ENCODE measurements around the gene GALNT10.

Gene GALNT10

DNA sequence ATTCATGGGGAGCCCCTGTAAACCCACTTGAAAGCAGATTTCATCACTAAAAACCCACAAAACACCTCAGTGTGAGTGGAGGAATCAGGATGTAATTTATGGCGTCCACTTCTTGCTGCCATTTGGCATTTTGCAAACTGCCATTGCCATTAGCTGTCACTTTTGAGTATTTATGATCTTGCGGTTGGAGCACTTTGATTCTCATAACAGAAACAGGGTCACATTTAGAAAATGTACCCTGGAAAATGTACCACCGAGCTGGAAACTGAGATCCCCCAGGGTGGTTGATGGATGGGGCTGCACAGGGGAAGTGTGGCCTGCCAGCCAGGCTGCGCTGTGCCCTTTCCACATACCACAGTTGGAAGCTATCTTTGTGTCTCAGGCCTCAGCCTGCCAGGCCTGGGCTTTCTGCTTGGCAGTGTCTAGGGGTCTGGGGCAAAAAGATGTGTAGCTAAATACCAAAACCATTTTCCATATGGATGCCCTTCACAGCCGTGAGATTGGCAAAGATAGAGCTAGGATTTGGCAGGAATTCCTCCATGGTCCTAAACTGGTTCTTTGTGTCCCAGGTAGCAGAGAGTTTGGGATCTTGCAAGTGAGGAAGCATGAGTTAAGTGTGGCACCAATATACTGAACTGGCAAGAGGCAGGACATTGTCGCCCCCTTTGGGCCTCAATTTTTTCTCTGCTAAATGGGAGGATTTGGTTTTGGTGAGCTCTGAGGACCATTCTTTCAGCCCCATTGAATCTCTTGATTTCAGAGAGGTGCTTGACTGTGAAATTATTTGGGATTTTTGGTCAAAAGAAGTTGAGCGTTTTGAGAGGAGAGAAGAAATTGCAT is 46.2 kb downstream of the GALNT10 start:
- DNase-seq = no peak

DNA sequence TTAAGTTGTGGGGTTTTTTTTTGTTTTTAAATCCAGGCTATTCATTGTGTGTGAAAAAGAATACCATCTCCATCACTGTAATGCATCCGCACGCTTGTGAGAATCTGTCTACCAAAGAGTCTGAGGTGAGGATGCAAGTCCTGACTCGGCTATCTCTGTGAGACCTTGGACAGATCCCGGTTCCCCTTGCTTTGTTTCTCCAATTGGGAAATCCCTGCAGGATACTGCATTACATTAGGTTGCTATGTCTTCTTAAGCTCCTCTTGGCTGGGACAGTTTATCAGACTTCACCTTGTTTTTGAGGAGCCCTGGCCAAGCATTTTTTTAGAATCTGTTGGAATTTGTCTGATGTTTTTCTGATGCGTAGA is 46.8 kb downstream of the GALNT10 start:
- DNase-seq = no peak

DNA sequence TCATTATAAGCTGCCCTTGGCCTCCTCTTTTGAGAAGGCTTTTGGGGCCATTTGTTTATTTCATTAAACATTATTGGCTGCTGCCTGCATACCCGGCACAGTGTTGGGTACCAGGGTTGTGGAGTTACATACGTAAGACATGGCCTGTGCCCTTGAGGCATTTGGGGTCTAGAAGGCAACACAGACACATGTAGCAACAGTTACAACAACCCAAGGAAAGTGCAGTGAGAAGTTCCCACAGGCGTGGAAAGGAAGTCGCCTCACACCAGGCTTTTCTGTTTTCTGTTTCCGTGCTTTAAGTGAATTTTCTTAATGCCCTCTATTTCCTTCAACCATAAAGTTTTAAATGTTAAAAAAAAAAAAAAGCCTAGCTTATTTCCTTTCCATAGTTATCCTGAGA is 47.4 kb downstream of the GALNT10 start:
- DNase-seq = no peak

DNA sequence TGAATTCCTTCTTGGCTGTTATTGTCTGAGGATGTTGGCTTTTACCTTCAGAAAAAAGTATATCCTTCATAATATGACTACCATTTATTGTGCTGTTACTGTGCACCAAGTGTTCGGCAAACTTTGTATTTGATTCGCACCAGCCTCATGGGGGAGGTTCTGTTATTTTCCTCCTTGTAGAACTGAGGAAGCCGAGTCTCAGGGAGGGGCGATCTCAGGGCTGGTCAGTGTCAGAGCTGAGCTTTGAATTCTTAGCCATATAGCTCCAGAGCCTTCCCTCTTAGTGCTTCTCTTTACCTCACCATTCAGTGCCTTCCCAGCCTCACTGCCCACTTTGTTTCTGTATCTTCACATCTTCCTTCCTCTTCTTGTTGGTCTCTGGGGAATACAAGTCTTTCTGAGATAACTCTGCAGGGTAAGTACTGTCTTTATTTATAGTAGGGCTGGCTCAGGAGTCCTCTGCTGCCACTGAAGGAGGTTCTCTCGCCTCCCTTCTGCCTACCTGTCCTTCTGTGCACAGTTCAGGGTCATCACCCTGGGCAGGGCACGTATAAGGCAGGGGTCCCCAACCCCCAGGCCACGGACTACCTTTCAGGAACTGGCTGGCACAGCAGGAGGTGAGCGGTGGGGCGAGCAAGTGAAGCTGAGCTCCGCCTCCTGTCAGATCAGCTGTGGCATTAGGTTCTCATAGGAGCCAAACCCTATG is 48.4 kb downstream of the GALNT10 start:
- DNase-seq = no peak

DNA sequence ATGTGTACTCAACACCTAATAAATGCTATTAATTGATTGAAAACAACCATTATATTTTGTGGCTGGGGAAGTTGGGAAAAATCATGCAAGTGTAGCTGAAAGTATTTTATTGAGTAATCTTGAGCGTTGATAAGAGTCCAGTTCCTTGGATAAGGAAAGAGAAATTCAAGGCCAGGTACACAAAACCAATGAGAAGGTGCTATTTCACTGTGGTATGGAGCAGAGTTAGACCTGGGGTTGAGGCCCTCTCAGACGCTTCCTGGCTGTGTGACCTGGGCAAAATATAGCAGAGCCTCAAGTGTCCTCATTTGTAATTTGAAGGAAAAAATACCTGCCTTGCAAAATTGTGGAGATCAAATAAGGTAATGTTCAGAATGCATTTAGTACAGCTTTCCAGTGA is 50.1 kb downstream of the GALNT10 start:
- no peak for DNase-seq

DNA sequence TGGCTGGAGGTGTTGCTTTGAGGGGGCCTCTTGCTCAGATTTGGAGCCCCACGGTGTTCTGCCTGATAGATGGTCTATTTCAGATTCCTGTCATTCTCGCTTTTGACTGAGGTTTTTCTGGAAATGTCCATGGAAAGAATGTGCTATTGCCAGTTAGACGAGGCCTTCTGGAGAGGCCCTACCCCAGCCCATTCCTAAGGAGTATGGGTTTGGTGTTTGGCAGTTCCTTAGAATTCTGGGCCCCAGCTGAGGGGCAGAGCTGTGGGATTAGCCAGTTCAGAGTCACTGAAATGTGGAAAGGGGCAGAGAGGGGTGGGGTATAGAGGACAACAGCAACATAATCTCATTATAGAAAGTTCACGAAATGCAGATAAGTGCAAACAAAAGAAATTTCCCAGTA is 50.5 kb downstream of the GALNT10 start:
- no peak for DNase-seq

DNA sequence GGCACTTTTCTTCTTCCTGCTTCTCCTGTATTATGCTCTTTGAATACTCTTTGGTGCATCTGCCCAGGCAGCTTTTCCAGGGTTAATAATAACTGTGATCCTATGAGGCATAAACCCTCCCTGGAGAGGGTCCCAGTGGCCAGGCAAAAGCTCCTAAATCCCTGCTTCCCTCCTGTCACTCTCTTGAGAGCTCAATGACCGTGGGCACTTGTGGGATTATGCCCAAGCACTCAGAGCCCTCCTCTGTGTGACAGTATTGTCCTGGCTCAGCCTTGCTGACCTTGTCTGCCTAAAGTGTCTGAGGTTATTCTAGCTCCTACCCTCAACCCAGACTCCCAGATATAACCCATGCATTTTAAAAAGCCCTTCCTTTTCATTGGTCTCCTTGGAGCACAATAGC is 51.9 kb downstream of the GALNT10 start:
- no peak for DNase-seq

DNA sequence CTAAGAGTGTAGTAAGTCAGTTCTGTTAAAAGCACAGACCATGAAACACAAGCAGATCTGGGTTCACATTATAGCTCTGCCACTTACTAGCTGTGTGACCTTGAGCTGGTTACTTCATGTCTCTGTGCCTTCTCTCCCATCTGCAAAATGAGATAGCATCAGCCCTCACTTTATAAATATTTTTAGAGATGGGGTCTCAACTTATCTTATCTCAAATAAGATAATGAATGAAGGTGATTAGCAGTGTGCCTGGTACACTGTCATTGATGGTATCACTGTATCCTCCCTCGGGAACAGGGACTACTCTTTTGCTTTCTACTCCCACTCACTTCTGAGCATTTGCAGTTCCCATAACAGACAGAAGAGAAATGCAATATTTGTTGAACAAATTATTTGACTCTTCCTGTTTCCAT is 52.4 kb downstream of the GALNT10 start:
- no peak for DNase-seq

DNA sequence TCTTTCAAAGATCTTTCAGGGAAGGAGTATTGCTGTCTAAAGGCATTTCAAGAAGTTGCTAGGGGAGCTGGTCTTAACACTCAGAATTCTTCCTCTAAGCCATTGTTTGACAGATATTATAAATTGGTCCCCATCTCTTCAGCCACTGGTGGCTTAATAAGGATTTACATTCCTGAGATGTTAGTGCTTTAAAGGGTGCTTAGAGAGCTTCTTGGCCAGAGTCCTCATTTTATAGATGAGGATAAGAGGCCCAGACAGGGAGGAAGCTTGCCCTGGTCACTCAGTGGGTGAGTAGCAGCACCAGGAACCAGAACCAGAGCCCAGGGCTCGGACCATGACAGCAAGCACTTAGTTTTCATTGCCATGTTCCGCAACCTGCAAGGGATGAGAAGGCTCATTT is 53.2 kb downstream of the GALNT10 start:
- no peak for DNase-seq

DNA sequence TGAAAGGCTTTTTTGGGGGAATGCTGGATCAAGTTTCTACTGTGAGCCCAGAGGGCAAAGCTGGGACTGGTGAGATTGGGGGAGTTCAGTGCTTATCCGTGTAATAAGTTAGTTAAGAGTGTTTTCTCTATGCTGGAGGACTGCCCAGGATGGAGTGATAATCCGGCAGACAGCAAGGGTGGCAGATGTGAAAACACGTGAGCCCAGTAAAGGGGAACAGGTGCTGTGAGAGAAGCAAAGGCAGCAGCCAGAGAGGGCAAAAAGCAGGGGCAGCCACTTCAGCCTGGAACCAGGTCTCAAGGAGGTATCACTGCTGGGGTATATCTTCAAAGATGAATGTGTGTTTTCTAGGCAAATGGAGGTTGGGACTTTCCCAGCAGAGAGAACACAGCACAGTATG is 53.9 kb downstream of the GALNT10 start:
- DNase-seq = no peak

DNA sequence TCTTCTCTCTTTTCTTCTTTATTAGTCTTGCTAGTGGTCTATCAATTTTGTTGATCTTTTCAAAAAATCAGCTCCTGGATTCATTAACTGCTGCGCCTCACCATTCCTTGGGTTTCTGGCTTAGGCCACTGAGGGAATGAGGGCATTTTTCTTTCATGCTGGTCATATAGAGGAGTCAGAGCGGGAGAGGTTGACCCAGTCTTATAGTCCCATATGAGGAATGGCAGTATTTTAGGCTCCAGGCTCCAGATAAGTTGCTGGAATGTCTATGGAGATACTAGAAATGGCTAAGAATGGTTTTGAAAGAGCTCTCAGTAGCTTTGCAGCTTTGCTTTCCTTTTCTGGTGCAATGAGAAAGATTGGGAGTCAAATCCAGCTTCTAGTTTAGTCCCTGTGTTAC is 58.2 kb downstream of the GALNT10 start:
- DNase-seq = no peak

DNA sequence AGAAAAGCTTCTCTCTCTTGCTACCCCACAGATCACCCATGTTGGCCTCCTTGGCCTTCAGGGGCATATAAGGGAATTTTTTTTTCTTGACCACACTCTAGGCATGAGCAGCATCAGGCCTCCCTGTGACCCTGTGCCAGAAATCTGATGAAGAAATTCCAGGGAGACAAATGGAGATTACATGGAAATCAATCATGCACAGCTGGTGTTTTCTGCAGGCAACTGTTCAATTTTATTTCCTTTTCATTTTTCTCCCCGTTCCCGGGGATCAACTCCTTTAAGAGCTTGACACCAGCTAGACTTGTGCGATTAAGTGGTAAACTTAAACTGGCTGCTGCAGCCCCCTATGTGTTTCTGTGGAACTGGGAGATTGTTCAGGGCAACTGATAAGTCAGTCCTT is 59.3 kb downstream of the GALNT10 start:
- DNase-seq = no peak

DNA sequence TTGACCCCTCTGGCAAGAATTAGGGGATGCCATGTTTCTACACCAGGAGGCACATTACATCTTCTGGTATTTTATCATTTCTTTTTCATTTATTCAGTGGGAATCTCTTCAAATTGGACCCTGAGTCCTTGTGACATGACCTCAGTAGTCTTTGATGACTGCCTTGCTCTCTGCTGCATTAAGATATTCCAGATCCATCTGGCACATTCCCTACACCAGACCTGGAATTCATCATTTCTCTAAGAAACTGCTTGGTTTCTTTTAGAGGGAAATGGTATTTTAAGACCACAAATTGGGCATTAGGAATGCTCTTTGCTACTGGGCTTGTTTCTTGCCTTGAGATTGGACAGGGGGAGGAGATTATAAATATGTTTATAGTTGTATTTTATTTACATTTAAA is 61.0 kb downstream of the GALNT10 start:
- no peak for DNase-seq

DNA sequence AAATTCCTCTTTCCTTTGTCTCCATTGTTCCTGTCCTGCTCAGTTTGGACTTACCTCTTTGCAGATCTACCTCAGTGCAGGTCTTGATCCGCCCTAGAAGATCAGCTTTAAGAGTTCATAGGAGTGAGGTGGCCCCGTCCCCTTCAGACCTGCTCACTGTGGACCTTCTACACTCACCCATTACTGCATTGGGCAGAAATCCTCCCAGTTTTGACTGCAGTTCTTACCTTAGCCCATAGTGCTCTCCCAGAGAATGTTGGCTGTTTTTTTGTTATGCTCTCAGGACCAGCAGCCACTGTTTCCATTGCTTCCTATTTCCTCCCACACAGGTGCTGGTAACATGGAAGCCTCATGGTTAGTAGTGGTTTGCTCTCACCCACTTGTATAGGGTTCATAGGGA is 63.3 kb downstream of the GALNT10 start:
- no peak for DNase-seq

DNA sequence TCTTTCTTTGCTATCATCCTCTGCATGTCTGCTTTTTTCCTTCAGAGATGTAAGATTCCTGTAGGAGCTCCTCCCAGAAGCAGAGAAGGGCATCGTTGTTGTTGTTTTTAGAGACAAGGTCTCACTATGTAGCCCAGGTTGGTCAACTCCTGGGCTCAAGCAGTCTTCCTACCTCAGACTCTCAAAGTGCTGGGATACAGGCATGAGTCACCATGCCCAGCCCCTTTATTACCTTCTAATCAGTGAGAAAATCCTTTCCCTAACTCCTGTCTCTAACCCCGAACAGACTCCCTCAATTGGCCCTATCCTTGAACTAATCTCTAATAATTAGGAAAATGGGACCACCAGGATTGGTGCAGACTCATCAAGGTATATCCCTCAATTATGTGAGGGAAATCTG is 64.4 kb downstream of the GALNT10 start:
- DNase-seq = no peak

DNA sequence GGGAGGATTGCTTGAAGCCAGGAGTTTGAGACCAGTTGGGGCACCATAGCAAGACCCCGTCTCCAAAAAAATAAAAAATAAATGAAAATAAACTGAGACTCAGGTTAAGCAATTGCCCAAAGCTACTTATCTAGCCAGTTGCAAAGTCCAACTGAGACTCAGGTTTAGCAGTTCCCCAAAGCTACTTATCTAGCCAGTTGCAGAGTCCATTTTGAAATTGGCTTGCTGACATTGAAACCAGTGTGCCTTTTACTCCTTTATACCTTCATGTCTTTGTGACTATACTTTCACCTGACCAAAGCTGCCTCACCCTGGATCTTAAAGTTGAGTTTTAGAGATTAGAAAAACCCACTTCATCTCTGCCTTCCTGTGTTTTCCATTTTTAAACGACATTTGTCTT is 66.5 kb downstream of the GALNT10 start:
- DNase-seq = no peak

DNA sequence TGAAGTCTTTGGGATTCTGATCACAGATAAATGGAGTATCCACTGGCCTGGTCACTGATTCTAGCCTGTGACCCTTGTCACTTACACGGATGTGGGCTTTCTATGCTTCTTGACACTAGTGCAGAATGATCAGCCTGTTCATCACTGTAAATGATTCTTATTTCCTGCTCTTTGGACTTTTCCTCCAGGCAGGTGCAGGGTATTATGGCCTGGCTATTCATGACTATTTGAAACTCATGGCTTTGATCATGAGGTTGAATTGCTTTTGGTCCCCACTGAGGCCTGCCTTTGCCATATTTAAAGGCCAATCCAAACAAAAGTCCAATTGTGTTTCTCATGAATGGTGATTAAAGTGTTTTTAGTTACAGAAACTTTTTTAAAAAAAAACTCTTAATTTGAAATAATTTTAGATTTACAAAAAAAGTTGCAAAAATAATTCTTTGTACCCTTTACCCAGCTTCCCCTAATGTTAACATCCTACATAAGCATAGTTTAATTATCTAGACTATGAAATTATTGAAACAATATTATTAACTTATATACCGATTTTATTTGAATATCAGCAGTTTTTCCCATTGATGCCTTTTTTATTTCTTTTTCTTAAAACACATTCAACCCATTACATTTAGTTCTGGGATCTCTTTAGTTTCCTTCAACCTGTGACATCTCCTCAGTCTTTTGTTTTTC is 68.1 kb downstream of the GALNT10 start:
- no peak for DNase-seq

DNA sequence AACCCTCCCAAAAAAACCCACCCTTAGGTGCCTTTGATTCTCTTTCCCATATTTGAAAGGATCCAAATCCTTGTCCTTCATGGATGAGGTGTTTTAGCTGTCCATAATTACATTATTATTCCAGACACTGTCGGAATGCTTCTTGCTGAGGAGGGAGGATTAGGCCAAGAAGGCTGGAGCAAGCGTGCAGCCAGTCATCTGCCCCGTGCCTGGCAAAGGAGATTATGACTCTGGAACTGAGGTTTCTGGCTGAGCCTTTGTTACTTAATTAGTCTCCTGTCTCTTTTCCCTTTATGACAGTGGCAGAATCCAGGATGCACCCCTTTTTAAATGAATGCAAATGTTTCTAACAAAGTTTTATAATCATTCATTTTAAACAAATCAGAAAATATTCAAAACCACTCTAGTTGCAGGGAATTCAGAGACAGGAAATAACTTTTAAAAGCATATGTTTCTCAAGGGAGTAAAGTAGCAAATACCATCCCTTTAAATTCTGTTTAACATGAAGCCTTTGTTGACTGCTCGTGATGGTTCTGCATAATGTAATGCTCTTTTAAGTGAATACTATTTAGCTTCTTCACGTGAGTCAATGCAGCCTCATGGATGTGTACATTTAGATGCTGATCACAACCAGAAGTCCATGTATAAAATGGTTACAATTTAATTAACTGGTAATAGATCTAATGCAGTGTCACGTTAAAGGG is 69.8 kb downstream of the GALNT10 start:
- no peak for DNase-seq

DNA sequence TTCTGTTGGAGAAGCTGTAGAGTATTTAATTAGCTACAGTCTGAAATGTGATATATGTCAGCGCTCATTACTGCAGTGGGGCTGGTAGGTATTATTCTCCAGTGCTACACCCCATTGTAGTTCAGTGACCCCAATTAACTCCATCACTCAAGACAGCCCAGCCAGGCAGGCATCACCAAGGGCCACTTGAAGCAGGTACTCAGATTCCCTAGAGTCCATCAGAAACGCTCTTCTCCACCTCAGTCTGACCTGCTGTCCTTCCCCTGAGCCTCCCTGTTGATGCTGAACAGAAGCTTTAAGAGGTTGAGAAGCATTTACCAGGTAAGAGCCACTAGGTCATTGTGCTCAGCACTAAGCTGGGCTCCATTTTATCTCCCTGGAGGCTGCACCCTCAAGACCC is 71.8 kb downstream of the GALNT10 start:
- no peak for DNase-seq

DNA sequence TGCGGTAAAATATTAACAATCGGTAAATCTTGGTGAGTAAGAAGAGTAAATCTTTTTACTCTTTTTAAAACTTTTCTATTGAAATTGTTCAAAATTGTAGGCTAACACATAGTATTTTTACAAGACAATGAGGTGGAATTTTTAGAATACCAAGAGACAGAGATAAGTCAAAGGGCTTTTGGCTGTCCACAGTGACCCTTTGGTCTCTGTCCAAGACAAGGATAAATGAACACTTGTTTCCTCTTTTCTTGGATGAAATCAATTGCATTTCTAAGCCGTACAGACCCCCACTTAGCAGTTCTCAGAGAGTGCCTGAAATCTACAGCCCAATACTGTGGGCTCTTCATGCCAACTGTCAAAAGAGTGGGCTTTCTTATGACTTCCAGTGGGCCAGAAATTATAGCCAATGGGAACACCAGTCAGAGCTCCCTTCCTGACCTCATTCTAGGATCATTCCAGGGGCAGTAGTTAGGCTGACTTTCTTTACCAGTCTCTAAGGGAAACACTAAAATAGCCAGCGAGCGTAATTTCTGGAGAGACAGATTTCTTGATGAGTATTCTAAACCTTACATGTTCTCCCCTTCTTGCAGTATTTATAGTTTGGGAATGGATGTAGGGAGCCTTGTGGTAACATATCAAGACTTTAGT is 74.1 kb downstream of the GALNT10 start:
- DNase-seq = no peak

DNA sequence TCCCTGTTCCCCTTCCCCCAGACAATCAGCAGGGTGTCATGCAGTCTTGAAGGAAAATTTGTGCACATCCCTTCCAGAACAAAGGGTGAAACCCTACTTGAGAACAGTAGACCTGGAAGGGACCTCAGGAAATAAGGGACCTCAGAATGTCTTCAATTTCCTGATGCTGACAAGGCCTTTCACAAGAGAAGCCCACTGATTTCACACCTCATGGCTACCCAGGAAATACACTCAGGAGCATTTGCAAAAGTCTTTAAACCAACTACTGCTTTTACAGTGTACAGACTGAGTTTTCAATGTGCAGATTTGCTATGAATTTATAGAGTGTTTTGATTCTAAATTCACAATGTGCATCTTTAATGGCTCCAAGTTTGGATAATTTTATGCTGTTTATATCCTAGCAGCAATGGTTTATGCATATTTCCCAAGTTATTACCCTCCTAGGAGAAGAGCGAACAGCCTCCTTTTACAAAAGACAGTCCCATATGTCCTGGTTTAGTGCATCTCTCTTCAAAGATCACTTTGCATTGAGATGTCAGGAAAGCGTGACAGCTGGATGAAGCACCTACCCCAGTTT is 74.8 kb downstream of the GALNT10 start:
- no peak for DNase-seq

DNA sequence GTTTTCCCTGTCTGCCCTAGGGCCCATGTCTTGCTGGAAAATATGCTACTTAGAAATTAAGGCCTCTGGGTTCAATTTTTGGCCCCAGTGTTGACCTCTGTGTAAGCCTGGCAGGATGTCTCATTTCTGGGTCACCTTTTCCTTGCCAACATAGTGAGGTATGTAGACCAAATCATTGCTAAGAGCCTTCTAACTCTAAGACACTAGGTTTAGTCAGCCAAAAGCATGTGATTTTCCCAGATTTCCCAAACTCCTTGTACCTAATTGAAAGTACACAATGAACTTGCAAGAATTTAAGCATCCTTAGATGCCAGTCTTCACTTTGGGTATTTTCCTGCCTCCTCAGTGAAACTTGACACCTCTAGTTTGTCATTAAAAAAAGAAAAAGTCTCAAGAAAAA is 77.0 kb downstream of the GALNT10 start:
- DNase-seq = no peak

DNA sequence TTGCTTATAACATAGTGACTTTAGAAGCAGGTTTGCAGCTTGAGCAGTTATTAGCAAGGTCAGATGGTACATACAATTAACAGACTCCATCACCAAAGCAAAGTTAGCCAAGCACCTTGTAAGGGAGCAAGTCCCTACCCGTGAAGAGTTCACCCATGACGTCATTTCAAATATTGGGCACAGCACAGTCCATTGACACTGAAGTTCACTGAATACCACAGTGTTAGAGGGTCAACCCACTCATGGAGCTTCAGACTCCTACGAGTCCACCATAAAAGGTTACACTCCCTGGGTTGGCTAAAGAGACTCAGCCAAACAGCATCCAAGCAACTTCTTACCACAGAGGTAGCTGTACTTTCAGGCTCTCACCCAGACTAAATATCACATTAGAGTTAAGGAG is 77.5 kb downstream of the GALNT10 start:
- no peak for DNase-seq

Data from right hindlimb (tissue), 1 donor.